Body of pancreas (tissue), 4 donors: ENCODE results near the gene CCDC30. TPM values are rescaled to one million over a fixed set of nuclear protein-coding genes. Genes with fewer than 3 reads are reported as not detected.

Source experiments
- ATAC-seq: fragments of 150-250 bp; one replicate; pipeline ENCODE4 v1.9.1; 2016
- DNase-seq, 4 donors: peaks; one replicate each; pipeline ENCODE4 v3.0.0-alpha.2; 2019
- H3K27ac ChIP-seq, 4 donors: fragments of 200-600 bp; sonication (generic); 1 replicate in 3 of 4; 2 replicates in 1 of 4; pipeline versions ENCODE4 v1.5.1 to v1.6.1; 2016 to 2019; ENCODE audit warnings: mild to moderate bottlenecking in 1 of 4, mixed read lengths in 1 of 4, moderate library complexity in 1 of 4
- H3K27me3 ChIP-seq, 2 donors: fragments of 200-600 bp; sonication (generic); one replicate each; pipeline ENCODE4 v1.6.0; 2016; ENCODE audit warnings: mild to moderate bottlenecking in 1 of 2
- H3K36me3 ChIP-seq, 2 donors: fragments of 200-600 bp; sonication (generic); replicated peaks in 1 of 2; 2 replicates each; pipeline ENCODE4 v1.5.1; 2016; ENCODE audit warnings: low read depth in 2 of 2; ENCODE audit not compliant: insufficient read depth in 1 of 2
- H3K4me1 ChIP-seq: fragments of 200-600 bp; sonication (generic); one replicate; pipeline ENCODE4 v1.6.0; 2016
- H3K4me3 ChIP-seq, 2 donors: fragments of 200-600 bp; sonication (generic); 1 replicate in 1 of 2; 2 replicates in 1 of 2; pipeline ENCODE4 v1.5.1; 2016 to 2019
- H3K9me3 ChIP-seq, 3 donors: fragments of 200-600 bp; sonication (generic); 1 replicate in 2 of 3; 2 replicates in 1 of 3; pipeline ENCODE4 v1.5.1; 2016
- POLR2A ChIP-seq, 3 donors: fragments of 450-650 bp; IDR thresholded peaks; one replicate each; pipeline ENCODE4 v1.6.1; 2016; ENCODE audit warnings: antibody characterized with exemption in 3 of 3, mild to moderate bottlenecking in 2 of 3
- WGBS, 2 donors: methylation state at CpG; one replicate each; pipeline ENCODE4 v1.1.5; 2017; 5-methylcytosine and 5-hydroxymethylcytosine counted together
- intact Hi-C: fragments of 100-400 bp; cut with DNase I; formaldehyde crosslinking; loops from one replicate; pipeline ENCODE4 v1.15.1; 2023
- total RNA-seq, 2 donors: library from RNA; depleted of rRNA; stranded (reverse); fragments of >200 nt; gene quantifications; one replicate each; pipeline ENCODE4 v1.1.0, GENCODE V29; 2016
- TF ChIP-seq, protein P1 (sequence below), 7 experiments: fragments of 450-650 bp in 4 of 7; fragments of 200-600 bp in 3 of 7; sonication (generic) in 3 of 7; IDR thresholded peaks; one replicate each; pipeline ENCODE4 v1.5.1; 2016 to 2019; ENCODE audit warnings: antibody characterized with exemption in 7 of 7

CCDC30 gene
- total RNA-seq, 2 donors from 2014 or later = 2.3 to 8.9 TPM

DNA sequence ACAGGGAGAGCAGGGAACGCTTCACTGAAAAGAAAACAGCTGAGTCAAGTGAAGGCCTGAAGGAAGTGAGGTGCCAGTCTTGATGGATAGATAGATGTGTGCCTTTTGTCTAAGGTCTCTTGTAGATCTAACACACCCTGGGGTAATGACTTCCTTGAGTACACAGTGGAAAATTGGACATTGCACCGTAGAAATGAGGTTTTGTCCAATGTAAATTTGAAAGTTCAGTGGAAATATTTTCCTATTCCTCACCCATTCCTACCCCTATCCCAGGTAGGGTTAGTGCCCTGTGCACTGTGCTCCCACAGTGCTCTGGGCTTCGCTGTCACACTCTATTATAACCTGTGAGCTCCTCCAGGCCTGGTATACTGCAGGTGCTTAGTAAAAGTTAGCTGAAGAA is 31.6 kb upstream of the CCDC30 start:
- TF ChIP-seq, protein P1, sequence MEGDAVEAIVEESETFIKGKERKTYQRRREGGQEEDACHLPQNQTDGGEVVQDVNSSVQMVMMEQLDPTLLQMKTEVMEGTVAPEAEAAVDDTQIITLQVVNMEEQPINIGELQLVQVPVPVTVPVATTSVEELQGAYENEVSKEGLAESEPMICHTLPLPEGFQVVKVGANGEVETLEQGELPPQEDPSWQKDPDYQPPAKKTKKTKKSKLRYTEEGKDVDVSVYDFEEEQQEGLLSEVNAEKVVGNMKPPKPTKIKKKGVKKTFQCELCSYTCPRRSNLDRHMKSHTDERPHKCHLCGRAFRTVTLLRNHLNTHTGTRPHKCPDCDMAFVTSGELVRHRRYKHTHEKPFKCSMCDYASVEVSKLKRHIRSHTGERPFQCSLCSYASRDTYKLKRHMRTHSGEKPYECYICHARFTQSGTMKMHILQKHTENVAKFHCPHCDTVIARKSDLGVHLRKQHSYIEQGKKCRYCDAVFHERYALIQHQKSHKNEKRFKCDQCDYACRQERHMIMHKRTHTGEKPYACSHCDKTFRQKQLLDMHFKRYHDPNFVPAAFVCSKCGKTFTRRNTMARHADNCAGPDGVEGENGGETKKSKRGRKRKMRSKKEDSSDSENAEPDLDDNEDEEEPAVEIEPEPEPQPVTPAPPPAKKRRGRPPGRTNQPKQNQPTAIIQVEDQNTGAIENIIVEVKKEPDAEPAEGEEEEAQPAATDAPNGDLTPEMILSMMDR (IDR thresholded peaks at IDR 0.05) = no peak
- DNase-seq (no peak), ATAC-seq (no peak)
- H3K4me1 ChIP-seq = no peaks in the 10 kb centered on the region
- H3K36me3 ChIP-seq = no peaks in the 10 kb centered on the region
- intact Hi-C loops = no loop called here
- H3K27ac ChIP-seq = no peak overlapping the region
- no peaks in the 10 kb centered on the region for H3K9me3 ChIP-seq
- 71 to 75% methylated on average over 3 of the region's 3 CpGs for WGBS, 2 donors
- H3K27me3 ChIP-seq = no peaks in the 10 kb centered on the region
- no peak overlapping the region for H3K4me3 ChIP-seq

DNA sequence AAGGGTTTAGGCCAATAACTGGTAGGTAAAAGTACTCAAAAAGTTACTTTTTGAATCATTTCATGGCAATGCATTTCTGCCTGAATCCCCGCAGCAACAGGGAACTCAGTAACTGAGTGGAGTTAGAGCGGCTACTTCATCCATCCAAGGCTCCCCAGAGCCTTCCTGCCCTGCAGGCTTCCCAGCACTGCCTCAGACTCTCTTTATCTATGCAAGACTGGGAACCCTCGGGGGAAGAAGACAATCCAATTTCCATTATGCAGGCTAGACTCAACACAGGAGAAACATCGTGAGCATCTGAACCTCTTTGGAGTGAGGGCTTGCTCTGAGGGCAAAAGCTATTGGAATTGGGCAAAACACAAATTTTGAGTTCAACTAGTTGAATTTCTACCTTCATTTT is 30.4 kb upstream of the CCDC30 start:
- TF ChIP-seq, protein P1 (IDR thresholded peaks at IDR 0.05) = no peak
- TF ChIP-seq POLR2A (IDR thresholded peaks at IDR 0.05) = no peak

DNA sequence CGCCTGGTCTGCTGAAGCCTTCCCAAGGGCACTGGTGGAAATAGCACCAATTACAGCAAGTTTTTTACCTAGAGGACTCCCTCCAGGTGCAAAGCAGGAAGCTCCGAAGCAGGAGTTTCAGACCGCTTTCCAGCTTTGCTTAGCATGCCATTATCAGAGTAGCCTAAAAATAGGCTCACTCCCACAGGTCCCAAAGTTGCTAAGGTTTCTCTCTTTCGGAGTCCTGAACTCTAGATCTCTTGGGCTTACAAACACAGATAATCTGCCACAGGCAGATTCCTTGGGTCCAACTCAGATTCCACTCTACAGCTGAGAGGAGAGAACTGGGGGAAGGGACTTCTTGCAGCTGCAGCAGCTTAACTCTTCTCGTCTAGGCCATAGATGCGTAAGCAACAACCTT is 29.7 kb upstream of the CCDC30 start:
- no peaks in the 10 kb centered on the region for H3K4me1 ChIP-seq
- ATAC-seq (no peak), DNase-seq (no peak)
- 89 to 95% methylated on average over 6 of the region's 6 CpGs for WGBS, 2 donors
- intact Hi-C loops = no loop called here
- H3K27ac ChIP-seq = no peak overlapping the region
- no peaks in the 10 kb centered on the region for H3K9me3 ChIP-seq
- no peaks in the 10 kb centered on the region for H3K27me3 ChIP-seq
- TF ChIP-seq, protein P1 (IDR thresholded peaks at IDR 0.05) = no peak
- TF ChIP-seq POLR2A (IDR thresholded peaks at IDR 0.05) = no peak
- no peak overlapping the region for H3K4me3 ChIP-seq
- no peaks in the 10 kb centered on the region for H3K36me3 ChIP-seq

More for the DNA sequence above, 30.4 kb upstream of the CCDC30 start:
- intact Hi-C loops = no loop called here
- 92 to 93% methylated on average over 4 of the region's 4 CpGs for WGBS, 2 donors
- Histone ChIP-seq H3K9me3 (no peaks in the 10 kb centered on the region), H3K4me1 (no peaks in the 10 kb centered on the region), H3K27me3 (no peaks in the 10 kb centered on the region), H3K27ac (no peak overlapping the region), H3K4me3 (no peak overlapping the region), H3K36me3 (no peaks in the 10 kb centered on the region)
- DNase-seq = no peak
- ATAC-seq = no peak

DNA sequence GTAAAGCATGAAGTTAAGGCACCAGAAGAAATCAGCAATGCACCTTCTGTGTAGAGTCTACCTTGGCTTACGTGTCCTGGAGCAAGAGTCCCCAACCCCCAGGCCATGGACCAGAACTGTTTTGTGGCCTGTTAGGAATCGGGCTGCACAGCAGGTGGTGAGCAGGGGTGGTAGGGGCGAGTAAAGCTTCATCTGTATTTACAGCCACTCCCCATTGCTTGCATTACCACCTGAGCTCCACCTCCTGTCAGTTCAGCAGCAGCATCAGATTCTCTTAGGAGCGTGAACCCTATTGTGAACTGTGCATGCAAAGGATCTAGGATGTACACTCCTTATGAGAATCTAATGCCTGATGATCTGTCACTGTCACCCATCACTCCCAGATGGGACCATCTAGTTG is 28.7 kb upstream of the CCDC30 start:
- Histone ChIP-seq H3K27me3 (no peaks in the 10 kb centered on the region), H3K36me3 (no peaks in the 10 kb centered on the region), H3K4me1 (no peaks in the 10 kb centered on the region), H3K9me3 (no peaks in the 10 kb centered on the region), H3K4me3 (no peak overlapping the region), H3K27ac (no peak overlapping the region)
- intact Hi-C loops = no loop called here
- WGBS, 2 donors = 94 to 95% methylated on average over 4 of the region's 4 CpGs
- DNase-seq = no peak
- TF ChIP-seq, protein P1 (IDR thresholded peaks at IDR 0.05) = no peak
- TF ChIP-seq POLR2A (IDR thresholded peaks at IDR 0.05) = no peak
- ATAC-seq = no peak

DNA sequence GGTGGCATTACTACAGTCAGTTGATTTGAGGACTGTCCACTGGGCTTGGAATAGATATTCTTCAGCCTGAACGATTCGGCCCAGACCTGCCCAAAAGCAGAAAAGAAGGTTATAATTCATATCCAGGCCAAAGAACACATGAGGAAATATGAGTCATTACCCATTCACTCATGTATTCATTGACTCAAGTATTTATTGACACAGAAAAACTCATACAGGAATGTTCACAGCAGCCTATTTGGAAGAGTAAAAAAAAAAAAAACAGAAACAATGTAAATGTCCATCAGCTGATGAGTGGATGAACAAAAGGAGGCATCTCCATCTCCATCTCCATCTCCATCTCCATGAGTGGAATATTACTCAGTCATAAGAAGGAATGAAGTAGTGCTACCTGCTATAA is 23.1 kb upstream of the CCDC30 start:
- TF ChIP-seq POLR2A (IDR thresholded peaks at IDR 0.05) = no peak
- TF ChIP-seq, protein P1 (IDR thresholded peaks at IDR 0.05) = no peak
- Histone ChIP-seq H3K4me3 (no peak overlapping the region), H3K27me3 (no peaks in the 10 kb centered on the region), H3K9me3 (no peaks in the 10 kb centered on the region), H3K36me3 (no peaks in the 10 kb centered on the region), H3K4me1 (no peaks in the 10 kb centered on the region), H3K27ac (no peak overlapping the region)
- no peak for DNase-seq
- intact Hi-C loops = no loop called here
- ATAC-seq = no peak
- WGBS, 2 donors = 38 to 41% methylated on average over 2 of the region's 2 CpGs
